WTC11 (cell line): ENCODE data around the gene KRT85. TPM values are rescaled to one million over a fixed set of nuclear protein-coding genes. Genes with fewer than 3 reads are reported as not detected.

Experiments used
- ATAC-seq: fragments of 200-7000 bp; cut with Tn5 transposase; 2 replicates; pipeline ENCODE4 v1.10.0; 2021; ENCODE audit warnings: mild to moderate bottlenecking, moderate library complexity
- Bru-seq: library from RNA; stranded (reverse); fragments of 400-500 nt; gene quantifications from one replicate; lab custom pipeline; 2021; lab: Mats Ljungman, UMichigan
- CTCF ChIA-PET: fragments of 300-600 bp; sonication (Branson Sonifier 250); formaldehyde crosslinking; loops from one replicate; lab custom pipeline; 2021; ENCODE audit warnings: antibody characterized with exemption; lab: Charles Lee
- POLR2A ChIA-PET: fragments of 350-600 bp; sonication (Branson Sonifier 250); formaldehyde crosslinking; loops from one replicate; lab custom pipeline; 2021; ENCODE audit warnings: antibody characterized with exemption; lab: Charles Lee
- DNase-seq: peaks from one replicate; pipeline ENCODE4 v3.0.0; 2021; ENCODE audit warnings: low spot score
- H3K27ac Mint-ChIP-seq: 2 replicates; pipeline ENCODE4 v1.8.0; 2021; ENCODE audit warnings: mixed read lengths
- H3K27me3 Mint-ChIP-seq: 2 replicates; pipeline ENCODE4 v1.8.0; 2021; ENCODE audit warnings: low read depth, mild to moderate bottlenecking, moderate library complexity, mixed read lengths
- H3K36me3 Mint-ChIP-seq: 2 replicates; pipeline ENCODE4 v1.8.0; 2021; ENCODE audit warnings: mixed read lengths
- H3K4me1 Mint-ChIP-seq: 2 replicates; pipeline ENCODE4 v1.8.0; 2022; ENCODE audit warnings: mixed read lengths
- H3K4me3 Mint-ChIP-seq: 2 replicates; pipeline ENCODE4 v1.8.0; 2021; ENCODE audit warnings: mild to moderate bottlenecking, moderate library complexity, mixed read lengths
- H3K9me3 Mint-ChIP-seq: 2 replicates; pipeline ENCODE4 v1.8.0; 2021; ENCODE audit warnings: mixed read lengths
- CBFB ChIP-seq: sonication (generic); formaldehyde crosslinking; IDR thresholded peaks from 2 replicates; pipeline ENCODE4 v1.8.1; 2022; ENCODE audit warnings: mild to moderate bottlenecking, low read depth, missing genetic modification reagents
- ELF4 ChIP-seq: sonication (generic); formaldehyde crosslinking; IDR thresholded peaks from 2 replicates; pipeline ENCODE4 v1.8.1; 2022; ENCODE audit warnings: low read depth, mild to moderate bottlenecking, moderate library complexity, missing genetic modification reagents
- FOXK1 ChIP-seq: sonication (generic); formaldehyde crosslinking; IDR thresholded peaks from 2 replicates; pipeline ENCODE4 v1.8.0; 2022; ENCODE audit warnings: mild to moderate bottlenecking, moderate library complexity, missing genetic modification reagents
- GABPB1 ChIP-seq: sonication (generic); formaldehyde crosslinking; IDR thresholded peaks from 2 replicates; pipeline ENCODE4 v1.8.1; 2023; ENCODE audit warnings: mild to moderate bottlenecking, missing genetic modification reagents
- HMGA2 ChIP-seq: fragments of 250-450 bp; sonication (Bioruptor Pico); IDR thresholded peaks from 2 replicates; pipeline ENCODE4 v1.4.0; 2021; ENCODE audit warnings: mild to moderate bottlenecking, moderate library complexity
- MXD4 ChIP-seq: fragments of 250-450 bp; sonication (Bioruptor Pico); IDR thresholded peaks from 2 replicates; pipeline ENCODE4 v1.8.0; 2021; ENCODE audit warnings: mild to moderate bottlenecking, moderate library complexity, borderline replicate concordance
- MYBL2 ChIP-seq: sonication (generic); formaldehyde crosslinking; IDR thresholded peaks from 2 replicates; pipeline ENCODE4 v1.8.1; 2023; ENCODE audit warnings: mild to moderate bottlenecking, moderate library complexity, missing genetic modification reagents
- NFATC4 ChIP-seq: fragments of 250-450 bp; sonication (Bioruptor Pico); IDR thresholded peaks from 2 replicates; pipeline ENCODE4 v1.9.0; 2021; ENCODE audit warnings: mild to moderate bottlenecking
- NFE2L1 ChIP-seq: sonication (generic); formaldehyde crosslinking; IDR thresholded peaks from 2 replicates; pipeline ENCODE4 v1.8.1; 2023; ENCODE audit warnings: missing genetic modification reagents
- NR3C1 ChIP-seq: sonication (generic); formaldehyde crosslinking; conservative IDR thresholded peaks from 2 replicates; pipeline ENCODE4 v1.8.1; 2023; ENCODE audit warnings: low read depth, mild to moderate bottlenecking, missing genetic modification reagents
- OVOL2 ChIP-seq: fragments of 250-450 bp; sonication (Bioruptor Pico); IDR thresholded peaks from 2 replicates; pipeline ENCODE4 v1.9.0; 2021; ENCODE audit warnings: mild to moderate bottlenecking, borderline replicate concordance
- RELA ChIP-seq: sonication (generic); formaldehyde crosslinking; IDR thresholded peaks from 2 replicates; pipeline ENCODE4 v1.8.1; 2022; ENCODE audit warnings: missing genetic modification reagents, mild to moderate bottlenecking, borderline replicate concordance
- SMAD4 ChIP-seq: sonication (generic); formaldehyde crosslinking; IDR thresholded peaks from 2 replicates; pipeline ENCODE4 v1.8.0; 2022; ENCODE audit warnings: mild to moderate bottlenecking, missing genetic modification reagents
- ZBTB21 ChIP-seq: sonication (generic); formaldehyde crosslinking; IDR thresholded peaks from 2 replicates; pipeline ENCODE4 v1.8.1; 2023; ENCODE audit warnings: mild to moderate bottlenecking, missing genetic modification reagents, borderline replicate concordance
- ZNF232 ChIP-seq: sonication (generic); formaldehyde crosslinking; IDR thresholded peaks from 2 replicates; pipeline ENCODE4 v1.8.0; 2022; ENCODE audit warnings: mild to moderate bottlenecking, missing genetic modification reagents
- ZNF671 ChIP-seq: fragments of 250-450 bp; sonication (Bioruptor Pico); IDR thresholded peaks from 2 replicates; pipeline ENCODE4 v1.8.0; 2021; ENCODE audit warnings: mild to moderate bottlenecking
- long read RNA-seq, 3 experiments: library from RNA in 1 of 3; library from capped mRNA in 1 of 3; library from polyadenylated mRNA in 1 of 3; unstranded in 2 of 3; stranded (forward) in 1 of 3; transcript quantifications; one replicate each; pipeline ENCODE4 v2.0.0, GENCODE V29; 2021
- total RNA-seq: library from RNA; stranded (reverse); gene quantifications from 3 replicates; pipeline ENCODE4 v1.2.3, GENCODE V29; 2021
- TF ChIP-seq, protein P1 (sequence below): sonication (generic); formaldehyde crosslinking; IDR thresholded peaks from 2 replicates; pipeline ENCODE4 v1.8.1; 2022; ENCODE audit warnings: low read depth, mild to moderate bottlenecking, moderate library complexity, missing genetic modification reagents, borderline replicate concordance
- TF ChIP-seq, protein P2 (sequence below): sonication (generic); formaldehyde crosslinking; IDR thresholded peaks from 2 replicates; pipeline ENCODE4 v1.8.0; 2022; ENCODE audit warnings: mild to moderate bottlenecking, missing genetic modification reagents
- TF ChIP-seq, protein P3 (sequence below): sonication (generic); formaldehyde crosslinking; IDR thresholded peaks from 2 replicates; pipeline ENCODE4 v1.8.1; 2023; ENCODE audit warnings: mild to moderate bottlenecking, moderate library complexity, missing genetic modification reagents
- TF ChIP-seq, protein P4 (sequence below): fragments of 250-450 bp; sonication (Bioruptor Pico); IDR thresholded peaks from 2 replicates; pipeline ENCODE4 v1.9.0; 2021; ENCODE audit warnings: moderate library complexity, mild to moderate bottlenecking, inconsistent platforms, borderline replicate concordance
- TF ChIP-seq, protein P5 (sequence below): fragments of 250-450 bp; sonication (Bioruptor Pico); IDR thresholded peaks from 2 replicates; pipeline ENCODE4 v1.9.0; 2021; ENCODE audit warnings: mild to moderate bottlenecking
- TF ChIP-seq, protein P6 (sequence below): sonication (generic); formaldehyde crosslinking; IDR thresholded peaks from 2 replicates; pipeline ENCODE4 v1.8.1; 2023; ENCODE audit warnings: mild to moderate bottlenecking, missing genetic modification reagents, moderate library complexity
- TF ChIP-seq, protein P7 (sequence below): sonication (generic); formaldehyde crosslinking; IDR thresholded peaks from 2 replicates; pipeline ENCODE4 v1.8.0; 2023; ENCODE audit warnings: missing genetic modification reagents
- TF ChIP-seq, protein P8 (sequence below): sonication (generic); formaldehyde crosslinking; IDR thresholded peaks from 2 replicates; pipeline ENCODE4 v1.8.0; 2022; ENCODE audit warnings: missing genetic modification reagents

The KRT85 gene
- not detected in 3 replicates for total RNA-seq
- Bru-seq, nascent RNA = not detected
- long read RNA-seq, experiment 1 = 0 reads
- long read RNA-seq, experiment 2 = 0 reads
- long read RNA-seq, experiment 3 = 0 reads

DNA sequence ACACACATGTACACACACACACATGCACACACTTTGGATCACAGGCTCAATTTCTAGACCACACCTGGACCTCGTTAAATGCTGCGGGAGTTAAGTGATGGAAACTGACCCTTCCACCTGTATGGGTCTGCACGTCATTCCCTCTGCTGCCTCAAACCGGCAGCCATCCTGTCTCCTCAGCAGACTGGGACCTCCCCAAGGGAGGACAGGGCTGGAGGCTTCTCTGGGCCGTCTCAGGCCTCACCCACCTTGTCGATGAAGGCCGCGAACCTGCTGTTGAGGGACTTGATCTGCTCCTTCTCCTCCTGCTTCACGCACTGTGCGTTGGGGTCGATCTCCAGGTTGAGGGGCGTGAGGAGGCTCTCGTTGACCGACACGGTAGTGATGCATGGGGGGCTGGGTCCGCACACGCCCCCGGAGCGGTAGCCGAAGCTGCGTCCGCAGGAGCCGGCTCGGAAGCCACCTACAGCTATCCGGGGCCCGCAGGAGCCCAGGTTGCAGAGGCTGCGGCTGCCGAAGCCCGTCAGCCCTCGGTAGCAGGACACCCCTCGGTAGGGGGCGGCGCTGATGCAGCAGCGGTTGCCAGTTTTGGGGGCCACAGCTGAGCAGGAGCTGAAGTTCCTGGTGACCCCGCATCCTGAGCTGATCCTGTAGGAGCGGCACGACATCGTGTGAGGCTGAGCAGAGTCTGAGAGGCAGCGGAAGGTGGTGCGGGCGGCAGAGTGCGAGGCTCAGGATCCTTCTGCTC, at the start of gene KRT85:
Gene KRT85, minus strand, starts transcription at position 744 of the 748 bp plus-strand sequence. Its CDS starts 76 bp downstream, at position 668.
- Mint-ChIP-seq H3K27me3 (no peaks in the 10 kb centered on the region), H3K36me3 (no peaks in the 10 kb centered on the region), H3K4me3 (no peak within 1 kb of the TSS), H3K9me3 (no peaks in the 10 kb centered on the region), H3K4me1 (no peaks in the 10 kb centered on the region), H3K27ac (no peak within 1 kb of the TSS)
- ATAC-seq = no peak
- DNase-seq = no peak
- TF ChIP-seq MYBL2 (no peak), CBFB (CRISPR knock-in tag) (no peak), OVOL2 (CRISPR knock-in tag) (no peak), ZNF671 (CRISPR knock-in tag) (no peak), MXD4 (no peak), ELF4 (no peak), NR3C1 (CRISPR knock-in tag) (no peak), ZBTB21 (CRISPR knock-in tag) (no peak), NFE2L1 (no peak), FOXK1 (CRISPR knock-in tag) (no peak), GABPB1 (CRISPR knock-in tag) (no peak), HMGA2 (no peak)
- TF ChIP-seq, protein P1, sequence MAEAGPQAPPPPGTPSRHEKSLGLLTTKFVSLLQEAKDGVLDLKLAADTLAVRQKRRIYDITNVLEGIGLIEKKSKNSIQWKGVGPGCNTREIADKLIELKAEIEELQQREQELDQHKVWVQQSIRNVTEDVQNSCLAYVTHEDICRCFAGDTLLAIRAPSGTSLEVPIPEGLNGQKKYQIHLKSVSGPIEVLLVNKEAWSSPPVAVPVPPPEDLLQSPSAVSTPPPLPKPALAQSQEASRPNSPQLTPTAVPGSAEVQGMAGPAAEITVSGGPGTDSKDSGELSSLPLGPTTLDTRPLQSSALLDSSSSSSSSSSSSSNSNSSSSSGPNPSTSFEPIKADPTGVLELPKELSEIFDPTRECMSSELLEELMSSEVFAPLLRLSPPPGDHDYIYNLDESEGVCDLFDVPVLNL = no peak
- TF ChIP-seq, protein P2, sequence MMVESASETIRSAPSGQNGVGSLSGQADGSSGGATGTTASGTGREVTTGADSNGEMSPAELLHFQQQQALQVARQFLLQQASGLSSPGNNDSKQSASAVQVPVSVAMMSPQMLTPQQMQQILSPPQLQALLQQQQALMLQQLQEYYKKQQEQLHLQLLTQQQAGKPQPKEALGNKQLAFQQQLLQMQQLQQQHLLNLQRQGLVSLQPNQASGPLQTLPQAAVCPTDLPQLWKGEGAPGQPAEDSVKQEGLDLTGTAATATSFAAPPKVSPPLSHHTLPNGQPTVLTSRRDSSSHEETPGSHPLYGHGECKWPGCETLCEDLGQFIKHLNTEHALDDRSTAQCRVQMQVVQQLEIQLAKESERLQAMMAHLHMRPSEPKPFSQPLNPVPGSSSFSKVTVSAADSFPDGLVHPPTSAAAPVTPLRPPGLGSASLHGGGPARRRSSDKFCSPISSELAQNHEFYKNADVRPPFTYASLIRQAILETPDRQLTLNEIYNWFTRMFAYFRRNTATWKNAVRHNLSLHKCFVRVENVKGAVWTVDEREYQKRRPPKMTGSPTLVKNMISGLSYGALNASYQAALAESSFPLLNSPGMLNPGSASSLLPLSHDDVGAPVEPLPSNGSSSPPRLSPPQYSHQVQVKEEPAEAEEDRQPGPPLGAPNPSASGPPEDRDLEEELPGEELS (CRISPR knock-in tag) = no peak
- TF ChIP-seq, protein P3, sequence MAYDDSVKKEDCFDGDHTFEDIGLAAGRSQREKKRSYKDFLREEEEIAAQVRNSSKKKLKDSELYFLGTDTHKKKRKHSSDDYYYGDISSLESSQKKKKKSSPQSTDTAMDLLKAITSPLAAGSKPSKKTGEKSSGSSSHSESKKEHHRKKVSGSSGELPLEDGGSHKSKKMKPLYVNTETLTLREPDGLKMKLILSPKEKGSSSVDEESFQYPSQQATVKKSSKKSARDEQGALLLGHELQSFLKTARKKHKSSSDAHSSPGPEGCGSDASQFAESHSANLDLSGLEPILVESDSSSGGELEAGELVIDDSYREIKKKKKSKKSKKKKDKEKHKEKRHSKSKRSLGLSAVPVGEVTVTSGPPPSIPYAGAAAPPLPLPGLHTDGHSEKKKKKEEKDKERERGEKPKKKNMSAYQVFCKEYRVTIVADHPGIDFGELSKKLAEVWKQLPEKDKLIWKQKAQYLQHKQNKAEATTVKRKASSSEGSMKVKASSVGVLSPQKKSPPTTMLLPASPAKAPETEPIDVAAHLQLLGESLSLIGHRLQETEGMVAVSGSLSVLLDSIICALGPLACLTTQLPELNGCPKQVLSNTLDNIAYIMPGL = no peak
- TF ChIP-seq, protein P4, sequence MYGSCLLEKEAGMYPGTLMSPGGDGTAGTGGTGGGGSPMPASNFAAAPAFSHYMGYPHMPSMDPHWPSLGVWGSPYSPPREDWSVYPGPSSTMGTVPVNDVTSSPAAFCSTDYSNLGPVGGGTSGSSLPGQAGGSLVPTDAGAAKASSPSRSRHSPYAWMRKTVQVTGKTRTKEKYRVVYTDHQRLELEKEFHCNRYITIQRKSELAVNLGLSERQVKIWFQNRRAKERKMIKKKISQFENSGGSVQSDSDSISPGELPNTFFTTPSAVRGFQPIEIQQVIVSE (CRISPR knock-in tag) = no peak
- TF ChIP-seq, protein P5, sequence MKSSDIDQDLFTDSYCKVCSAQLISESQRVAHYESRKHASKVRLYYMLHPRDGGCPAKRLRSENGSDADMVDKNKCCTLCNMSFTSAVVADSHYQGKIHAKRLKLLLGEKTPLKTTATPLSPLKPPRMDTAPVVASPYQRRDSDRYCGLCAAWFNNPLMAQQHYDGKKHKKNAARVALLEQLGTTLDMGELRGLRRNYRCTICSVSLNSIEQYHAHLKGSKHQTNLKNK (CRISPR knock-in tag) = no peak
- CTCF ChIA-PET = interaction anchor here (0.6 to 2.2 kb wide), 6 partner anchors 13 to 513 kb away, joined by 3 to 8 read pairs (median 3); no protein-coding TSS in a partner anchor
- POLR2A ChIA-PET = no interaction called here

DNA sequence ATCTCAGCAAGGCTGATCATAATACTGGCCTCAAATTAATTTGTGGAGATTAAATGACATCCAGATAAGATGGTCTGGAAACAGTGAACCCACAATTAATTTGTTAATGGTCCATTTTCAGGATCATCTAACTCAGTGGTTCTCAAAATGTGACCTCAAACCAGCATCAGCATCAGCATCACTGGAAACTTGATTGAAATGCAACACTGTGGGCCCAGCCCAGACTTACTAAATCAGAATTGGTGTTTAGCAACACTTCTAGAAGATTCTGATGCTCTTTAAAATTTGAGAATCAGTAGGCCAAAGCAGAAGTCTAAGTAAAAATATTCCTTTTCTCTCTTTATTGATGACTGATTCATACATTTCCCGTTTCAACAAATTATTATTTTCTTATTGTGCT, 49.5 kb upstream of the KRT85 start:
- Mint-ChIP-seq H3K9me3 (no peaks in the 10 kb centered on the region), H3K27ac (no peak overlapping the region), H3K27me3 (no peaks in the 10 kb centered on the region; the same call in 1 of the 2 replicates), H3K4me3 (no peak overlapping the region), H3K36me3 (no peaks in the 10 kb centered on the region), H3K4me1 (peaks cover 9% of the 10 kb centered on the region)
- ATAC-seq (no peak), DNase-seq (no peak)
- CTCF ChIA-PET = interaction anchor here (5.4 kb wide), 1 partner anchor 22 kb away, joined by 35 read pairs; no protein-coding TSS in a partner anchor
- POLR2A ChIA-PET = no interaction called here
- TF ChIP-seq, protein P6, sequence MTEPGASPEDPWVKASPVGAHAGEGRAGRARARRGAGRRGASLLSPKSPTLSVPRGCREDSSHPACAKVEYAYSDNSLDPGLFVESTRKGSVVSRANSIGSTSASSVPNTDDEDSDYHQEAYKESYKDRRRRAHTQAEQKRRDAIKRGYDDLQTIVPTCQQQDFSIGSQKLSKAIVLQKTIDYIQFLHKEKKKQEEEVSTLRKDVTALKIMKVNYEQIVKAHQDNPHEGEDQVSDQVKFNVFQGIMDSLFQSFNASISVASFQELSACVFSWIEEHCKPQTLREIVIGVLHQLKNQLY (CRISPR knock-in tag) = no peak
- TF ChIP-seq, protein P7, sequence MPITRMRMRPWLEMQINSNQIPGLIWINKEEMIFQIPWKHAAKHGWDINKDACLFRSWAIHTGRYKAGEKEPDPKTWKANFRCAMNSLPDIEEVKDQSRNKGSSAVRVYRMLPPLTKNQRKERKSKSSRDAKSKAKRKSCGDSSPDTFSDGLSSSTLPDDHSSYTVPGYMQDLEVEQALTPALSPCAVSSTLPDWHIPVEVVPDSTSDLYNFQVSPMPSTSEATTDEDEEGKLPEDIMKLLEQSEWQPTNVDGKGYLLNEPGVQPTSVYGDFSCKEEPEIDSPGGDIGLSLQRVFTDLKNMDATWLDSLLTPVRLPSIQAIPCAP = no peak
- TF ChIP-seq, protein P8, sequence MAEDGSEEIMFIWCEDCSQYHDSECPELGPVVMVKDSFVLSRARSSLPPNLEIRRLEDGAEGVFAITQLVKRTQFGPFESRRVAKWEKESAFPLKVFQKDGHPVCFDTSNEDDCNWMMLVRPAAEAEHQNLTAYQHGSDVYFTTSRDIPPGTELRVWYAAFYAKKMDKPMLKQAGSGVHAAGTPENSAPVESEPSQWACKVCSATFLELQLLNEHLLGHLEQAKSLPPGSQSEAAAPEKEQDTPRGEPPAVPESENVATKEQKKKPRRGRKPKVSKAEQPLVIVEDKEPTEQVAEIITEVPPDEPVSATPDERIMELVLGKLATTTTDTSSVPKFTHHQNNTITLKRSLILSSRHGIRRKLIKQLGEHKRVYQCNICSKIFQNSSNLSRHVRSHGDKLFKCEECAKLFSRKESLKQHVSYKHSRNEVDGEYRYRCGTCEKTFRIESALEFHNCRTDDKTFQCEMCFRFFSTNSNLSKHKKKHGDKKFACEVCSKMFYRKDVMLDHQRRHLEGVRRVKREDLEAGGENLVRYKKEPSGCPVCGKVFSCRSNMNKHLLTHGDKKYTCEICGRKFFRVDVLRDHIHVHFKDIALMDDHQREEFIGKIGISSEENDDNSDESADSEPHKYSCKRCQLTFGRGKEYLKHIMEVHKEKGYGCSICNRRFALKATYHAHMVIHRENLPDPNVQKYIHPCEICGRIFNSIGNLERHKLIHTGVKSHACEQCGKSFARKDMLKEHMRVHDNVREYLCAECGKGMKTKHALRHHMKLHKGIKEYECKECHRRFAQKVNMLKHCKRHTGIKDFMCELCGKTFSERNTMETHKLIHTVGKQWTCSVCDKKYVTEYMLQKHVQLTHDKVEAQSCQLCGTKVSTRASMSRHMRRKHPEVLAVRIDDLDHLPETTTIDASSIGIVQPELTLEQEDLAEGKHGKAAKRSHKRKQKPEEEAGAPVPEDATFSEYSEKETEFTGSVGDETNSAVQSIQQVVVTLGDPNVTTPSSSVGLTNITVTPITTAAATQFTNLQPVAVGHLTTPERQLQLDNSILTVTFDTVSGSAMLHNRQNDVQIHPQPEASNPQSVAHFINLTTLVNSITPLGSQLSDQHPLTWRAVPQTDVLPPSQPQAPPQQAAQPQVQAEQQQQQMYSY (CRISPR knock-in tag) = no peak
- TF ChIP-seq SMAD4 (CRISPR knock-in tag) = no peak
- no peak for TF ChIP-seq ZNF232 (CRISPR knock-in tag)
- TF ChIP-seq, protein P5 (CRISPR knock-in tag) = no peak
- no peak for TF ChIP-seq NFATC4
- no peak for TF ChIP-seq RELA (CRISPR knock-in tag)
